AG04449 (cell line): Measurements from ENCODE around the gene PRKN.

Source experiments
- CTCF ChIA-PET: fragments of 350-600 bp; formaldehyde crosslinking; extraction: SDS; loops from one replicate; lab custom pipeline; 2021; ENCODE audit warnings: antibody characterized with exemption; lab: Yijun Ruan, JAX
- POLR2A ChIA-PET: fragments of 400-600, 350-600 bp; formaldehyde crosslinking; extraction: SDS; loops from one replicate; lab custom pipeline; 2020; ENCODE audit warnings: antibody characterized with exemption, inconsistent platforms; lab: Yijun Ruan, JAX
- DNase-seq: peaks from one replicate; pipeline ENCODE4 v3.0.0-alpha.2; 2010; ENCODE audit warnings: low read depth, low spot score
- H3K4me3 ChIP-seq: 2 replicates; pipeline ENCODE4 v1.5.1; 2011; ENCODE audit warnings: low read depth, mild to moderate bottlenecking, control low read depth, low read length
- CTCF ChIP-seq: IDR thresholded peaks from one replicate; pipeline ENCODE4 v1.5.1; 2011; ENCODE audit warnings: mild to moderate bottlenecking, moderate library complexity, low read length, control low read depth, inconsistent platforms; ENCODE audit not compliant: insufficient read depth; ENCODE audit errors: missing control alignments

The PRKN gene

GRCh38 chr6:161674930-161675682 lies 1052.5 kb downstream of the PRKN start:
- DNase-seq = no peak
- ChIA-PET POLR2A (no interaction called here), CTCF (interaction anchor here (1.6 kb wide), 1 partner anchor 257 kb away, joined by 5 read pairs; no protein-coding TSS in a partner anchor)
- H3K4me3 ChIP-seq = no peak overlapping the region
- no peak for TF ChIP-seq CTCF

- no peak for TF ChIP-seq CTCF
- POLR2A ChIA-PET = no interaction called here
- H3K4me3 ChIP-seq = no peak overlapping the region
- DNase-seq = no peak
- CTCF ChIA-PET = no interaction called here
Observed at GRCh38 chr6:161673026-161673425, 1054.5 kb downstream of the PRKN start.

- TF ChIP-seq CTCF = no peak
- ChIA-PET POLR2A (no interaction called here), CTCF (no interaction called here)
- no peak overlapping the region for H3K4me3 ChIP-seq
- DNase-seq = no peak
Observed at GRCh38 chr6:161671117-161671516, 1056.4 kb downstream of the PRKN start.

- DNase-seq = no peak
- H3K4me3 ChIP-seq = no peak overlapping the region
- no peak for TF ChIP-seq CTCF
- CTCF ChIA-PET = no interaction called here
- POLR2A ChIA-PET = no interaction called here
Observed at GRCh38 chr6:161668665-161669064, 1058.9 kb downstream of the PRKN start.

- no peak for DNase-seq
- POLR2A ChIA-PET = no interaction called here
- TF ChIP-seq CTCF = no peak
- no peak overlapping the region for H3K4me3 ChIP-seq
- CTCF ChIA-PET = no interaction called here
Observed at GRCh38 chr6:161667957-161668356, 1059.6 kb downstream of the PRKN start.

GRCh38 chr6:161663682-161664081 lies 1063.9 kb downstream of the PRKN start:
- no peak for TF ChIP-seq CTCF
- POLR2A ChIA-PET = no interaction called here
- CTCF ChIA-PET = interaction anchor here (0.9 to 1.2 kb wide), 2 partner anchors 246 to 268 kb away, joined by 3 read pairs; no protein-coding TSS in a partner anchor
- no peak overlapping the region for H3K4me3 ChIP-seq
- DNase-seq = no peak
